SJCRH30 (cell line): Measurements from ENCODE around the gene SHISA4. TPM values are rescaled to one million over a fixed set of nuclear protein-coding genes. Genes with fewer than 3 reads are reported as not detected.
A peak's percentile ranks its signal among the peaks of the same experiment; 100 is the strongest.

Experiments used
- DNase-seq, 2 experiments: peaks; one replicate each; pipeline ENCODE4 v3.0.0-alpha.2; 2015 to 2020
- H3K27ac ChIP-seq: fragments of 250-450 bp; sonication (Bioruptor Pico); 2 replicates; pipeline ENCODE4 v1.5.1; 2020; ENCODE audit warnings: mild to moderate bottlenecking, moderate library complexity
- H3K27me3 ChIP-seq: fragments of 250-450 bp; sonication (Bioruptor Pico); 2 replicates; pipeline ENCODE4 v1.5.1; 2020; ENCODE audit warnings: mild to moderate bottlenecking, moderate library complexity
- H3K36me3 ChIP-seq: fragments of 250-450 bp; sonication (Bioruptor Pico); 2 replicates; pipeline ENCODE4 v1.5.1; 2020; ENCODE audit warnings: mild to moderate bottlenecking, moderate library complexity
- H3K4me1 ChIP-seq: fragments of 250-450 bp; sonication (Bioruptor Pico); 2 replicates; pipeline ENCODE4 v1.5.1; 2020; ENCODE audit warnings: mild to moderate bottlenecking, moderate library complexity
- H3K4me3 ChIP-seq: fragments of 250-450 bp; sonication (Bioruptor Pico); 2 replicates; pipeline ENCODE4 v1.5.1; 2020; ENCODE audit warnings: mild to moderate bottlenecking, moderate library complexity
- H3K9me3 ChIP-seq: fragments of 250-450 bp; sonication (Bioruptor Pico); replicated peaks from 2 replicates; pipeline ENCODE4 v1.5.1; 2020; ENCODE audit warnings: mild to moderate bottlenecking, moderate library complexity
- total RNA-seq: library from RNA; depleted of rRNA; stranded (reverse); fragments of >200 nt; shearing (Covaris generic); gene quantifications from 2 replicates; pipeline ENCODE4 v1.2.3, GENCODE V29; 2014; rRNA removed

The SHISA4 gene
- total RNA-seq, 1 experiment from 2014 or later = 3.8 TPM

GRCh38 chr1:201941420-201942128, 52.9 kb downstream of the SHISA4 start:
- Histone ChIP-seq H3K27ac (no peak overlapping the region), H3K4me1 (peaks cover 15% of the 10 kb centered on the region; the same call in 1 of the 2 replicates), H3K27me3 (no peaks in the 10 kb centered on the region), H3K9me3 (no peaks in the 10 kb centered on the region), H3K4me3 (peak overlapping the region; percentile 22), H3K36me3 (no peaks in the 10 kb centered on the region)
- peak; percentile 58 to 72 for DNase-seq

GRCh38 chr1:201942129-201942495, 53.4 kb downstream of the SHISA4 start:
- no peak for DNase-seq
- no peaks in the 10 kb centered on the region for H3K36me3 ChIP-seq
- no peak overlapping the region for H3K27ac ChIP-seq
- H3K9me3 ChIP-seq = no peaks in the 10 kb centered on the region
- no peak overlapping the region for H3K4me3 ChIP-seq
- peaks cover 15% of the 10 kb centered on the region; the same call in 1 of the 2 replicates for H3K4me1 ChIP-seq
- H3K27me3 ChIP-seq = no peaks in the 10 kb centered on the region

Other genes with a start within 250 kb of the SHISA4 start
- 69.8 and 70.4 TPM in 2 replicates for gene IPO9, start 59.7 kb upstream of the SHISA4 start, total RNA-seq
- gene LMOD1, start 57.6 kb downstream of the SHISA4 start, total RNA-seq = not detected in 2 replicates
- 86.8 and 89.5 TPM in 2 replicates for gene TIMM17A, start 66.6 kb downstream of the SHISA4 start, total RNA-seq
- 45.4 and 48.4 TPM in 2 replicates for gene RNPEP, start 93.8 kb downstream of the SHISA4 start, total RNA-seq
- 0.51 and 0.59 TPM in 2 replicates for gene ELF3, start 121.7 kb downstream of the SHISA4 start, total RNA-seq
- 0.02 TPM in 1 of 2 replicates, not detected in the other for gene GPR37L1, start 234.0 kb downstream of the SHISA4 start, total RNA-seq